Activated CD4-positive, alpha-beta memory T cell treated with anti-CD3 and anti-CD28 coated beads, Interleukin-2, amount 10 ng/mL, durations not matched to agents 7 days and 5 days (primary cell): Measurements from ENCODE around the gene LTBR. TPM values are rescaled to one million over a fixed set of nuclear protein-coding genes. Genes with fewer than 3 reads are reported as not detected.
A peak's percentile ranks its signal among the peaks of the same experiment; 100 is the strongest.

ENCODE experiments used
- CTCF ChIA-PET: fragments of 350-600 bp; sonication (Branson Sonifier 250); formaldehyde crosslinking; loops from one replicate; lab custom pipeline; 2021; ENCODE audit warnings: antibody characterized with exemption, inconsistent platforms; lab: Charles Lee
- POLR2A ChIA-PET: fragments of 350-600 bp; sonication (Branson Sonifier 250); formaldehyde crosslinking; loops from one replicate; lab custom pipeline; 2021; ENCODE audit warnings: antibody characterized with exemption; lab: Charles Lee
- DNase-seq: peaks from one replicate; pipeline ENCODE4 v3.0.0-alpha.2; 2020
- H3K27ac Mint-ChIP-seq: one replicate; pipeline ENCODE4 v1.8.0; 2021; ENCODE audit warnings: mild to moderate bottlenecking, mixed read lengths
- H3K27me3 Mint-ChIP-seq: one replicate; pipeline ENCODE4 v1.8.0; 2021; ENCODE audit warnings: mixed read lengths
- H3K36me3 Mint-ChIP-seq: one replicate; pipeline ENCODE4 v1.8.0; 2021; ENCODE audit warnings: low read depth, mixed read lengths
- H3K4me1 Mint-ChIP-seq: one replicate; pipeline ENCODE4 v1.8.0; 2021; ENCODE audit warnings: mixed read lengths
- H3K4me3 Mint-ChIP-seq: one replicate; pipeline ENCODE4 v1.8.0; 2021; ENCODE audit warnings: mild to moderate bottlenecking, mixed read lengths
- H3K9me3 Mint-ChIP-seq: one replicate; pipeline ENCODE4 v1.8.0; 2021; ENCODE audit warnings: mixed read lengths
- total RNA-seq, 2 experiments: library from RNA; stranded (reverse); gene quantifications; one replicate each; pipeline ENCODE4 v1.2.3, GENCODE V29; 2021

Gene LTBR
- total RNA-seq, 2 experiments from 2014 or later = 0.38 to 0.40 TPM

DNA sequence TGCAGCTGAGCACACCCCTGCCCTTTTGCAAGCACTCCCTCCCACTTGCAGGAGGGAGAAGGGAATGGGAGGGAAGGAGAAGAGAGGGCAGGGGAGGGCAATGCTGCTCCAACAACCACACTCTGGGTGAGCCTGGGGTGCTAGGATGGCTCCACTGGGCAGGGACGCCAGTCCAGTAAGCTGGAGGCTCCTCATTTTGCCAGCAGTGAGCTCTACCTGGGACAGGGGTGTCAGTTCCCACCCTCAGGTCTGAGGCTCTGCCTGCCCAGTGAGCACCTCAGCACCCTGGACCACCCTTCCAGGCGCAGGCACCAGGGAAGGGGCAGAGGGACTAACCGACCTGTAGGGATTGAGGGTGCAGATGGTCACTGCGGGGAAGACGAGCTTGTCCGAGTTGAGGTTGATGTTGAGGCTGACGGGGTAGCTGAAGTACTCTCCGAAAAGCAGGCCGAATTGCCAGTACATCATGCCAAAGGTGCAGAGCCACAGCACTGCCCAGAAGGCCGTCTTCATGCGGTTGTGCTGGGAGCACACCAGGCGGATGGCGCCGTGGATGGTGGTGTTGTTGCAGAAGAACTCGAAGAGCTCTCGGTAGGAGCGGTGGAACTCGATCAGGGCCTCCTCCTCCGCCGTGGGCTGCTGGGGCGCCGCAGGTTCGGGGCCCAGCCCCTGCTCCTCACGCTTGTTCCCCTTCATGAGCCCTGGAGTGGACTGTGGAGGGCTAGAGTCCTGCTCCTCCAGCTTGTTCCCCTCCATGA lies 9.8 kb upstream of the LTBR start:
- Mint-ChIP-seq H3K27ac (no peak overlapping the region), H3K9me3 (no peaks in the 10 kb centered on the region), H3K36me3 (no peaks in the 10 kb centered on the region), H3K4me3 (no peak overlapping the region), H3K27me3 (no peaks in the 10 kb centered on the region), H3K4me1 (peaks cover 41% of the 10 kb centered on the region)
- POLR2A ChIA-PET = interaction anchor here (0.8 to 2.5 kb wide), 6 partner anchors 11 to 95 kb away, joined by 3 to 8 read pairs (median 3); no protein-coding TSS in a partner anchor
- no peak for DNase-seq
- CTCF ChIA-PET = interaction anchor here (0.5 to 1.2 kb wide), 3 partner anchors 39 to 290 kb away, joined by 3 to 4 read pairs (median 4); no protein-coding TSS in a partner anchor

DNA sequence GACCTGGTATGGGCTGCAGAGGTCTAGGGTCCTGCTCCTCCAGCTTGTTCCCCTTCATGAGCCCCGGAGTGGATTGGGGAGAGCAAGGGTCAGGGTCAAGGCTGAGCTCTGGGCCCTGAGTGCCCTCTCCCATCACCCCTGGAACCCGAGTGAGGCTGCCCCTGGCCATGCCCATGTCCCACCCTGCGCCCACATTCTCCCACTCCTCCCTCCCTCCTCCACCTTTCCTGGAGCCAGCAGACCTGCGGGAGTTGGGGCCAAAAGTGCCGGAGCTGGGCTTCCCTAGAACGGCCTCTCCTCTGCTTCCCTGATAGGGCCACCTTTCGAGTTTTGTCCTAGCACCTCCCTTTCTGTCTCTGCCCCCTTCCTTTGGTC lies 9.2 kb upstream of the LTBR start:
- POLR2A ChIA-PET = interaction anchor here (0.8 to 1.3 kb wide), 5 partner anchors 12 to 95 kb away, joined by 3 to 6 read pairs (median 3); no protein-coding TSS in a partner anchor

DNA sequence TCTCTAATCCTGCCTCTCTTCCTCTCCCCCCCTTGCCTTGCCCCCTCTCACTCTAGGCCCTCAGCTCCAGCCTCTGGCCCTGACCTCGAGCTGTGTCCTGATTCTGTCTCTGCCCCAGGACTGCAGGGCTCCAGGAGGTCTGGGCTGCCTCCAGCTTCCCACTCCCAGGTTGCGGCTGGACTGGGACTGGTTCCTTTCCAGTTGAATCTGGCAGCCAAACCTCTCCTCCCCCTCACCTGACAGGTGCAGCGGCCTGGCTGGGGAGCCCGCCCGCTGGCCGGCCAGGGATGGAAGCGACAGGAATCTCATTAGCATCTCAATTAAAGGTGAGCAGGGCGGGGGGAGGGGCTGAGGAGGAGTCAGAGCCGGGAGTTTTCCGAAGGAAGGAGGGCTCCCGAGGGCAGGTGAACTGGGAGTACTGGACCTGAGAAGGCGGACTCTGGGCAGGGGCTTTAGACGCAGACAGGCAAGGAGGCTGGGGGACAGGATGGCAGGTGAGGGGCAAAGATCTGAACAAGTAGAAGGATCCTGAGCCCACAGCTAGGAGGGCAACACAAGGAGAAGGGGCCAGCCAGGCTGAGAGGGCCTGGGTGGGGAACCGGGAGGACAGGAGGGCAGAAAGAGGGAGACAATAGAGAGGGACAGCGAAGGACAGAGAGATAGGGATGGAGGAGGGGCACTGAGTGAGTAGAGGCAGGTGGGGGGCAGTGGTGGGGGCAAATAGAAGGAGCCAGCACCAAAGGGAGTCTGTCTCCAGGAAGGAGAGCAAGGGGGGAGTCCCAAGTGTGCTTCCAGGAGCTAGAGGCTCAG lies 8.5 kb upstream of the LTBR start, which contains the start of gene SCNN1A:
Gene SCNN1A (minus strand): TSS at position 295 of the 810 bp plus-strand sequence. CDS start 780 bp downstream, outside the sequence.
- DNase-seq = no peak
- CTCF ChIA-PET = no interaction called here
- Mint-ChIP-seq H3K36me3 (no peaks in the 10 kb centered on the region), H3K4me3 (peak within 1 kb of the TSS; percentile 10), H3K27me3 (no peaks in the 10 kb centered on the region), H3K9me3 (no peaks in the 10 kb centered on the region), H3K27ac (peak within 1 kb of the TSS; percentile 30), H3K4me1 (peaks cover 40% of the 10 kb centered on the region)
- POLR2A ChIA-PET = interaction anchor here (1.3 kb wide), 1 partner anchor 39 kb away, joined by 3 read pairs; no protein-coding TSS in a partner anchor

More for the DNA sequence above, 9.2 kb upstream of the LTBR start:
- no peak overlapping the region for H3K27ac Mint-ChIP-seq
- no peaks in the 10 kb centered on the region for H3K27me3 Mint-ChIP-seq
- no peak overlapping the region for H3K4me3 Mint-ChIP-seq
- CTCF ChIA-PET = interaction anchor here (1.2 kb wide), 1 partner anchor 90 kb away, joined by 4 read pairs; no protein-coding TSS in a partner anchor
- DNase-seq = no peak
- no peaks in the 10 kb centered on the region for H3K9me3 Mint-ChIP-seq
- H3K4me1 Mint-ChIP-seq = peaks cover 40% of the 10 kb centered on the region
- H3K36me3 Mint-ChIP-seq = no peaks in the 10 kb centered on the region

DNA sequence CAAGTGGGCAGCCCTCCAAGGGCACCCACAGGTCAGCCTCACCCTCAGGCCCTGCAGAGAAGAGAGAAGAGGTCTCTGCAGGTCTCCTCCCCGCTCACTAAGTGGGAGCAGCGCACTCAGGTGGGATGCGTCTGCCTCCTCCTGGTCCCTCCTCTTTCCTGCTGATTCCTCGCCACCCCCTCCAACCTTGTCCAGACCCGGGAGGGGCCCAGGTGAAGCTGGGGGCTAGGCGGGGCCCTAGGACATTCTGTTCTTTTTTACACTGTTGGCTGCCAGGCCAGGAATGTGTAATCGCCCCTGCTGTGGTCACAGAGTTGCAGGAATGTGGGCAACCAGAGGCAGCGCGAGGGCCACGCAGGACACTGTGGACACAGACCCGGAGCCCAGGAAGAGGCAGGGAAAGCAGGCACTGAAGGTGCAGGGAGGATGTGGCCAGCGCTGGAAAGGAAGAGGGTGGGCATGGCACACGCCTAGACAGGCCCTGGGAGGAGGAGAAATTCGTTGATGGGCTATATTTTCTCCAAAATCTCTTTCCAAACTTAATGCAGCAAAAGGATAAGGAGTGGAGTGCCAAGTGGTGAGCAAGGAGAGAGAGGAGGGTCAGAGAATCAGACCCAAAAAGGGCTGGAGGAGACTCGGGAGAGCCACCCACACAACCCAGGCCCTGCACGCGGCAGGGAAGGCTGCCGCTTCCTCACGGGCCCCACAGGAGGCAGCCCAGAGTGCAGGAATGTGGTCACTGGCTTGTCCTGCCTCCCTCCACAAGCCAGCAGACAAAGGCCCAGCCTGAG lies 7.7 kb upstream of the LTBR start:
- H3K4me1 Mint-ChIP-seq = peaks cover 38% of the 10 kb centered on the region
- H3K9me3 Mint-ChIP-seq = no peaks in the 10 kb centered on the region
- H3K36me3 Mint-ChIP-seq = no peaks in the 10 kb centered on the region
- DNase-seq = no peak
- ChIA-PET CTCF (no interaction called here), POLR2A (no interaction called here)
- H3K4me3 Mint-ChIP-seq = peak overlapping the region; percentile 10
- peaks cover 5% of the 10 kb centered on the region for H3K27me3 Mint-ChIP-seq
- peak overlapping the region; percentile 30 for H3K27ac Mint-ChIP-seq

DNA sequence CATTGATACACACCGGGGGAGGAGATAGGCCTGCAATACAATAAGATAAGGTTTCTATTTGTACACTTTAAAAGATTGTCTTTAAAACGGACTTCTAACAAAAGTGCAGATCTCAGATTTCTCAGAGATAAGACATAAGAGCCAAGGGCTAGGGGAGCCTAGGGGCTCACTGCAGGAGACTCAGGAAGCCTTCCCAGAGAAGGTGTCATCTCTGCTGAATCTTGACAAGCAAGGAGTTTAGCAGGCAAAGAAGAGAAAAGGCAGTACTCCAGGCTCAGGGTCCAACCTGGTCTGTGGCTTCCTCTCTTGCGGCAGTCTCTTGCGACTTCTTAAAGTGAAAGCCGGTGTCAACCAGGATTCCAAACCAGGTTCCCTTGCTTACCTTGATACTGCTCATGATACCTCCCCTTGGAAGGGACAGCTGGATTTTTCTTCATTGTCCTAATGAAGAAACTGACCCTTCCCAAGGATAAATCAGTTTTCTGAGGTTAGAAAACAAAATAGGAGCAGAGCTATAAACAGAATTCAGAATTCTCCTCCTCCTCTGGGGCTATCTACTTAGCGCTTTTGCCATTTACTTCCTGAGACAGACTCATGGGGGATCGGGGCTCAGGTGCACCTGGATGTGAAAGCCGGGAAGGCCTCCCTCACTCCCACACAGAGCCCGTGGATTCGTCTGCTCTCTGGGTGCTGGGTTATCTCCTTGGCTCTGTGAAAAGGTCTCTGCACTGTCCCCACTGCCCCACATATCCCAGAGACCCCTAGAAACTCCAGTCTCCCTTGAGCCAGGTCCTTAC lies 6.9 kb upstream of the LTBR start:
- no peak for DNase-seq
- Mint-ChIP-seq H3K4me3 (no peak overlapping the region), H3K4me1 (peaks cover 38% of the 10 kb centered on the region), H3K36me3 (no peaks in the 10 kb centered on the region), H3K9me3 (no peaks in the 10 kb centered on the region), H3K27me3 (peaks cover 13% of the 10 kb centered on the region), H3K27ac (no peak overlapping the region)
- ChIA-PET POLR2A (interaction anchor here (1.0 kb wide), 1 partner anchor 14 kb away, joined by 4 read pairs; no protein-coding TSS in a partner anchor), CTCF (interaction anchor here (1.7 kb wide), 1 partner anchor 41 kb away, joined by 5 read pairs; no protein-coding TSS in a partner anchor)

DNA sequence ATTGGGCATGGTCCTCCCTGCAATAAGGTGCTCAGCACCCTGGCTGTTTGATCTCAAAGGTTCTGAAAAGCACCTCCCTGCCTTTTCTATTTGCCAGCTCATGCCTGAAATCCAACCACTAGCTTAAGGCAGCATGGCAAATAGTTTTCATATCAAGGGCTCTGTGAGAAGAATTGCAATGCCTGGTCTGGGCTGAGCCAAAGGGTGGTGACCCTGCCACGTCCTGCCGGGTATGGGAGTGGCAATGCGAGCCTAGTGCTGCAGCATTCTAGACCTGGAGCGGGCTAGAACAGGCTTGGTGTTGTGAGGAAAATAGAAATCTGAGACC lies 6.3 kb upstream of the LTBR start:
- DNase-seq = no peak
- no peaks in the 10 kb centered on the region for H3K9me3 Mint-ChIP-seq
- H3K4me3 Mint-ChIP-seq = no peak overlapping the region
- ChIA-PET CTCF (interaction anchor here (1.7 kb wide), 1 partner anchor 41 kb away, joined by 5 read pairs; no protein-coding TSS in a partner anchor), POLR2A (interaction anchor here (0.6 to 1.0 kb wide), 2 partner anchors 14 to 41 kb away, joined by 3 to 4 read pairs; no protein-coding TSS in a partner anchor)
- no peak overlapping the region for H3K27ac Mint-ChIP-seq
- H3K27me3 Mint-ChIP-seq = peaks cover 19% of the 10 kb centered on the region
- no peaks in the 10 kb centered on the region for H3K36me3 Mint-ChIP-seq
- H3K4me1 Mint-ChIP-seq = peaks cover 32% of the 10 kb centered on the region

DNA sequence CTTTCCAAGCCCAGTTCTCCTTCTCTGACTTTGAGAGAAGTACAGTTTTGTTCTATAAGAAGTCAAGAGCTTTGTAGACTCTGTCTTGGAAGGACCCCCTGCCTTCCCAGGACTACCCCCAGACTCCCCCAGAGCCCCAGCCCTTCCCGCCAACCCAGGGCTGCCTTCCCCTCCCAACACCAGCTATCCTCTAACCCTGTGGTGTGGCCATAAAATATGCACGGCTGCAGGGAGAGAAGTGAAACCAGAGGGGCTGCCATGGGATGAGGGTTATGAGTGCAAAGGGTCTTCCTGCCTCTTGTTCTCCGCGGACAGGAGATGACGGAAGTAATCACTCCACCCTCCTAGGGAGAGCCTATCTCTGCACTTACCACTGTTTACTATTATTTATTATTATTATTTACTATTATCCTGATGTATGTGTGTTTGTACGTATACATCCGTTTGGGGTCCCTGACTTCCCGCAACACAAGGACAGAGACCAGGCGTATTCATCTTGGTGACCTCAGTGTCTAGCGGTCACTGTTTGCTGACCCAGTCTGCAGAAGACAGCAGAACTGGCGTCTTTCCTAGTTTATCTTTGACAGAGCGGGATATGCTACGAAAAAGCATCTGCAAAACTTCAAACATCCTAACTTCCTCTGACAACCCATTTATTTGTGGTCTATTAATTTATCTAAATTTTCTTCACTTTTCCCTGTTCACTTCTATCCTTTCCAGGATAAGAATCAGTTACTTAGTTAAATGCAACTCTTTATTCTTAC lies 5.1 kb upstream of the LTBR start:
- DNase-seq = no peak
- H3K27ac Mint-ChIP-seq = no peak overlapping the region
- peaks cover 29% of the 10 kb centered on the region for H3K27me3 Mint-ChIP-seq
- ChIA-PET POLR2A (no interaction called here), CTCF (no interaction called here)
- H3K36me3 Mint-ChIP-seq = no peaks in the 10 kb centered on the region
- no peak overlapping the region for H3K4me3 Mint-ChIP-seq
- no peaks in the 10 kb centered on the region for H3K9me3 Mint-ChIP-seq
- H3K4me1 Mint-ChIP-seq = peaks cover 23% of the 10 kb centered on the region

DNA sequence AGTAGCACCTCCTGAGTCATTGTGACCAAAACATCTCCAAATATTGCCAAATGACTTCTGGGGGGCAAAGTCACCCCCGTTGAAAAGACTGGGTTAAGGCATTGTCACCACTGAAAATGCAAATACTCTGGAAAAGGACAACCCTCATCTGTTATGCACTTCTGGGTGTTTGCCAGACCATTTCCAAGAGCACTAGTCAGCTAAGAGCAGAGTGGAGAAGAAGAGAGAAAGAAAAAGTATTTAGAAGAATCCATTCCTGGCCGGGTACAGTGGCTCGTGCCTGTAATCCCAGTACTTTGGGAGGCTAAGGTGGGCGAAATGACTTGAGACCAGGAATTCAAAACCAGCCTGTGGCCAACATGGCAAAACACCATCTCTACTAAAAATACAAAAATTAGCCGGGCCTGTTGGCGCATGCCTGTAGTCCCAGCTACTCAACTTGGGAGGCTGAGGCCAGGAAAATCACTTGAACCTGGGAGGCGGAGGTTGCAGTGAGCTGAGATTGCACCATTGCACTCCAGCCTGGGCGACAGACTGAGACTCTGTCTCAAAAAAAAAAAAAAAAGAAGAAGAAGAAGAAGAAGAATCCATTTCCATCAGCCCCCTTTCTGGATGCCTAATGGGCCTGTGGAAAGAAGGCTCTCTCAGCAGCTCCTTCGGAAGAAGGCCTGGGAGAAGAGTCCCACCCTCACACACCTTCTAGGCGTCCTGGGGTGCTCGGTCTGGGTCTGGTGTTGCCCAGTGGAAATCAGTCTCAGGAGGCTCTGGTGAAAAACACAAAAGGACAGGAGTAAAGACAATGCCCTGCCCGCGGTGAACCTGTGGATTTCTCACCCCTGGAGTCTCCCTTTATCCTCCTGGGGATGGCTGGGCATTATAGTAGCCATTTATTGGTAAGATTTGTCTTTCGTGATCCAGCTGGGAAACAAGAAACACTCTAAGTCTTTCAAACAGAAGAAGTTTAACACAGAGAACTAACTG lies 3.5 kb upstream of the LTBR start:
- Mint-ChIP-seq H3K9me3 (no peaks in the 10 kb centered on the region), H3K27ac (no peak overlapping the region), H3K27me3 (peaks cover 34% of the 10 kb centered on the region), H3K4me1 (peaks cover 23% of the 10 kb centered on the region), H3K4me3 (no peak overlapping the region), H3K36me3 (no peaks in the 10 kb centered on the region)
- DNase-seq = no peak
- POLR2A ChIA-PET = interaction anchor here (0.6 kb wide), 1 partner anchor 43 kb away, joined by 3 read pairs; no protein-coding TSS in a partner anchor
- CTCF ChIA-PET = interaction anchor here (0.7 kb wide), 1 partner anchor 13 kb away, joined by 3 read pairs; no protein-coding TSS in a partner anchor

DNA sequence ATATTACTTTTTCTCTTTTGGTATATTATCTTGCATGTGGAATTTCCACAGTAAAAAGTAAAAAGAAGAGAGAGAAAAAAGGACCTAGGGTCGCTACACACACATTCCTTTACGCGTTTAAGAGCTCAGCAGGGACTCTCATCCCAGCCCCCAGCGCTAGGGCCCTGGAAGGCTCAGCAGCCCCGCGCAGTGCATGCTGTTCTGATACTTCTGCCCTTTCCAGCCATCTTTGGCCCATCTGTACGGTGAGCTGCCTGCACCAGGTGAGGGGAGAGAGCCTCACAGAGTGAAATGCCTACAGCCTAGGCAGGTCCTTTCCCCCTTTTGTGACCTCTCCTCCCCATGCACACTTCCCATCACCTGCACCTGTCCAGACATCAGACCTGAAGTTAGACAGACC lies 1.6 kb upstream of the LTBR start:
- no peak for DNase-seq
- Mint-ChIP-seq H3K27ac (no peak overlapping the region), H3K36me3 (no peaks in the 10 kb centered on the region), H3K27me3 (peaks cover 36% of the 10 kb centered on the region), H3K4me1 (peaks cover 4% of the 10 kb centered on the region), H3K9me3 (no peaks in the 10 kb centered on the region), H3K4me3 (no peak overlapping the region)
- ChIA-PET CTCF (no interaction called here), POLR2A (no interaction called here)

DNA sequence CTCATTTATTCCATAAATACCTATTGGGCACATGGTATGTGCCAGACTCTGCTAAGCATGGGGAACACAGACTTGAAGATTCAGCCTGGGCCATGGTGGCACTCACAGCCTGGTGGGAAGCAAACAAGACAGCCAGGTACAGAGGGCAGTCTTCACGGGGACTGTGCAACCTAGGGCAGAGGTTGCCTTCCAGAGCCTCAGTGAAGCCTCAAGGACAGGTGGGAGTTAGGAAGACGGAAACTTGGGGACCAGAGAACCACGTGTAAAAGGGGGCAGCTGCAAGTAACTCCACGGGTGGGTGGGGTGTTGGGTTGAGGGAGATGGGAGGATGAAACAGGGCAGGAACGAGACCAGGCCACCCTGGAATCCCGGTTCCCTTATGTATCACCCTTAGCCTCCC lies 980 bp upstream of the LTBR start:
- Mint-ChIP-seq H3K36me3 (no peaks in the 10 kb centered on the region), H3K27ac (no peak overlapping the region), H3K9me3 (no peaks in the 10 kb centered on the region), H3K27me3 (peaks cover 36% of the 10 kb centered on the region), H3K4me1 (no peaks in the 10 kb centered on the region), H3K4me3 (no peak overlapping the region)
- no peak for DNase-seq
- POLR2A ChIA-PET = no interaction called here
- CTCF ChIA-PET = no interaction called here
